ENCODE results near the gene WDR88. TPM values are rescaled to one million over a fixed set of nuclear protein-coding genes. Genes with fewer than 3 reads are reported as not detected.
"Not testable (repeated sequence)": the region's sequence is repeated elsewhere in the genome, so short reads cannot be mapped to it uniquely, and the experiment has no call there.

The WDR88 gene
- polyA plus RNA-seq, 12 donors: 0.34 to 1.2 (median 0.86) TPM; not detected in 2

DNA sequence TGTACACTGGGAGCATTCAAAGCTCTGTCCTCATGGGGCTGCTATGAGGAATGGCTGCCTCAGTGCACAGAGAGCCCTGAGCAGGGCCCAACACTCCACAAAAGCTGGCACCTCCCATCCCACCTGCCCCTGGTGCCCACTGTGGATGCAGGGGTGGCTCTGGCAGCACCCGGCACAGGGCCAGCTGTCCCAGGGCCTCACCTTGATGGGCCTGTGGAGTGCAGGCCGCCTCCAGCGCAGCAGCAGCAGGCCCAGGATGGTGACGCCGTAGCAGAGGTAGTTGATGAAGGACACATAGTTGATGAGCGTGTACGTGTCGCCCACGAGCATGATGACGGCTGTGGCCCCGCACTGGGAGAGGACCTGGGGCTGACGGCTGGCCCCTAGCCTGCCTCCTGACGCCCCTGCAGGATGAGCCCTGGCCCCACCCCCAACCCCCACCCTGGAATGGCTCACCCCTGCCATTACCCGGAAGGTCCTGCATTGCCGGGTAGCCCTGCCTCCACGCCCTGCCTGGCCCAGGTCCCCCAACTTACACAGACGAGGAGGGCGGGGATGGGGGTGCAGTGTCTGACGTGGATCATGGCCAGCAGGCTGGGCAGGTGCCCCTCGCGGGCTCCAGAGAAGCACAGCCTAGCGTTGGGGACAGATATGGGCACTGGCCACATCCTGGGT lies 78.5 kb downstream of the WDR88 start:
- DNase-seq: no peak

DNA sequence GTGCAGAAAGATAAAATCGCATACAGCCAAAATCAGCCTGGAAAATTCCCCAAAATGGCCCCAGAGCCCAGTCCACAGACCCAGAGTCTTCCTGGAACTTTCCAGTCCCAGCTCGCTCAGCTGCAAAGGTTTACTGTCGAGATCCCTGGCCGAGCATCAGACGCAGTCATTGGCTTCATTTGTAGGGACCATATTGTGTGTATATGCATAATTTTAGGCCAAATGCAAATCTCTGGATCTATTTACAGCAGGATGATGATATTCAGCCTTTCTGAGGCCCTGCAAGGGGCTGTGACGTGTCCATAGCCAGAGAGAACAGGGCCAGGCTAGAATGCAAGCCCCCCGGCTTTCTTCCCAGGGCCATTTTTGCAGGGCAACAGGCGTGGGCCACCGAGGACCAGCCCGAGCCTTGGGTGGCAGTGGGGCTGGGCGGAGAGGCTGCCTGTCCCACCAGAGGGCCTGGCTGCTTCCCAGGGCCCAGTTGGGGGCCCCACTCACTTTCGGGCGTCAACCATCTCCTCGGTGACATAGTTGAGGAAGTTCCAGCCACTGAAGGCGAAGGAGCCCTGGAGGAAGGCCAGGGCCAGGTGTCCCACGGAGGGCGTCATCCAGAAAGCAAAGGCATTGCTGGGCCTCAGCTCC lies 80.0 kb downstream of the WDR88 start:
- peak; percentile 91 for DNase-seq

DNA sequence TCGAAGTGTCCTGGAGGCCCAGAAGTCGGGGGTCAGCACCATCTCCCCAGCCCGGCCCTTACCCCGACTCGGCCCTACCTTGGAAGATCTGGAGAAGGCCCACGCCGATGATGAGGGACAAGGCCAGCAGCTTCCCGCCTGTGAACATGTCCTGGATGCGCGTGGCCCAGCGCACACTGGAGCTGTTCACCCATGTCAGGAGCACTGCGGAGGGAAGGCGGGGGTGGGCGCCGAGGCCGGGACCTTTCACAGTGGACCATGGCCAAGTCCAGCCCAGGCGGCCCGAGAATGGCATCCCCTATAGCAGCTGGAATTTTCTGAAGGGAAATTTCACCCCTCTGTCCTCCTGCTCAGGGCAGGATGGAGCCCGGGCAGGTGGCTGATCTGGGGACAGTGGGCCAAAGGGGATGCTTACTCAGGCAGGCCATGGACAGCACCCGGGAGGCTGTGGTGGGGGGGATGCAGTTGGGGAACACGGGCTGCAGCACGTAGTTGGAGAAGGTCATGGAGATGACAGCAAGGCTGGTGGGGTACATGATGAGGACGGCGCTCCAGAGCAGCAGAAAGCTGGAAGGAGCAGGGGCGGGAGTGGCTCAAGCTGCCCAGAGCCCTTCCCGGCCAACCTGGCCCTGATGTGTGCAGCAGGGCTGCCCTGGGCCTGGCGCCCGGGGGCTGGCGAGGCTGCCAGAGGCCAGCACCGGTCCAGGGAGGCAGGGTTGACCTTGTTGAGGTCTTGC lies 80.7 kb downstream of the WDR88 start:
- DNase-seq: no peak

DNA sequence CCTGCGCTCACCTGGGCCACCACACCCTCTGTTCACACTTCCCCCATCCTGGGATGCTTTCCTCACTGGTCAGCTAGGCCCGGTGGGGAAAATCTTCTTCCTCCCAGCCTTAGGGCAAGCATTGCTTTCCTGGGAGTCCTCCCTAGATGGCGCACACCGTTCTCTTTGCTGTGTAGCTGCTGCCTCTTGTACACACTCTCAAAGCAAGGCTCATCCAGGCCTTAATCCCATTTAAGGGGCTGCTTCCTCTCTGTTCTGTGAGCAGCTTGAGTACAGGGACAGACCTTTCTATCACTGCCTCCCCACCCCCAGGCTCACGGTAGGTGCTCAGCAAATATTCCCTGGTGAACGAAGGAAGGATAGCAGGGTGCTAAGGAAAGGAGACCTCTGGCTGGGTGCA lies 82.7 kb downstream of the WDR88 start:
- DNase-seq: no peak

- no peak for DNase-seq
These were observed 83.7 kb downstream of the WDR88 start for GRCh38 chr19:33215438-33216197.

- DNase-seq: no peak
These were observed 84.4 kb downstream of the WDR88 start for GRCh38 chr19:33216198-33216830.

DNA sequence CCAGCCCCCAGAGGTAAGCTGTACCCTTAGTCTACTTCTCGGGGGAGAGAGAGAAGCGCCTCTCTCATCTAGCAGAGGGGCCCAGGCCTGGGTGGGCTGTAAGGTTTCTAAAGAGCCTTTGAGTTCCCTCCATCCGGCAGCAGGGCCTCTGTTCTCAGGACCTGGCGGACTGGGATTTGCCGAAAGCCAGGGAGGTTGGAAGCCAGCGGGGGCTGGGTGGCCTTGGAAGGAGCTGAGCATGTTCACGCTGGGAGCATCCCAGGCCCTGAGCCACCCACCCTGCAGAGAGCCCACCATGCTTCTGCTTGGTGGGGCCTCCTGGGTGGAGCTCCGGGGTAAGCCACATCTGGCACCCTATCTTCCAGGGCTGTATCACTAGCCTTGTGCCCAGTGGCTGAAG lies 86.0 kb downstream of the WDR88 start:
- DNase-seq: no peak

- DNase-seq: no peak
These were observed 87.4 kb downstream of the WDR88 start for GRCh38 chr19:33219261-33219815.

- DNase-seq: no peak
These were observed 88.2 kb downstream of the WDR88 start for GRCh38 chr19:33220115-33220514.

GRCh38 chr19:33220735-33221134 lies 88.8 kb downstream of the WDR88 start:
- DNase-seq: no peak

- DNase-seq: no peak
These were observed 89.7 kb downstream of the WDR88 start for GRCh38 chr19:33221638-33222037.

DNA sequence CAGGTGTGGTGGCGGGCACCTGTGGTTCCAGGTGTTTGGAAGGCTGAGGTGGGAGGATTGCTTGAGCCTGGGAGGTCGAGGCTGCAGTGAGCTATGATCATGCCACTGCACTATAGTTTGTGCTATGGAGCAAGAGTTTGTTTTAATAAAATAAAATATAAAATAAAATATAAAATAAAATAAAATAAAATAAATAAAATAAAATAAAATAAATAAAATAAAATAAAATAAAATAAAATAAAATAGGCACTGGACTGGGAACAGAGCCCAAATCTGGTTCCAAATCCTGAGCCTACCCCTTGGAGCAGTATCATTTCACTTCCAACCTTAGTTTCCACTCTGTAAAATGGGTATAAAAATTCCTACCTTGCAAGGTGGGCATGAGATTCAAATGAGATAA lies 90.3 kb downstream of the WDR88 start:
- not testable (repeated sequence) for DNase-seq

DNA sequence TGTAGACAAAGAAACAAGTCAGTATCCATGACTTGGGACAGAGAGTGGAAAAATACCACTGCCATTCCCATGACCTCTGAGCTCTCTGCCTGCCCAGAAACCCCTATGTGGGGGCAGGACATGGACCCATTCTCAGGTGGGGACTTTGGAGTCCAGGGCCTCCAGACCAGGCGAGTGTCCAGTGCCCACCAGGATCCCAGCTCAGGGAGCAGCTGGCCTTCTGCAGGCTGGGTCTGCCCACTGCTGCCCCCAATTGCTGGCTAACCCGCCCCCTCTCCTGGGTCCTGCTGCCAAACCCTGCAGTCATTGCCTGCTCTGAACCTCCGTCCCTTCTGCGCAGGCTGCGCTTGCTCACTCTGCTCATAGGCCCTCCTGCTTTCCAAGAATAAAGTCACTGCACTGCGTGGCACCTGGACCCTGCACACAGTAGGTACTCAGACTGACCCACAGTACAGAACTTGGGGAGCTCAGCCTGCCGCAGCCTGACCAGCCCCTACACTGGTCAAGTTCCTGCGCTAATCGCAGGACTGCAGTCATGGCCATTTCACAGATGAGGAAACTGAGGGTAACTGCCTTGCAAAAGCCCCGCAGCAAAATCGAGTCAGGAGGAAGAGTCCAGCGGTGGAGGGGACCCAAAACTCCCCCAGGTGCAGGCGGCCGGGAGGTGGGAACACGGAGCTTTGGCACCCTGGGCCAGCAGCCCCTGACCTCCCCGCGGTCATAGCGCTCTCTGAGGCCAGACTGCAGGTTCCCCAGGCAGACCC lies 93.0 kb downstream of the WDR88 start:
- no peak for DNase-seq

Other genes with a start within 250 kb of the WDR88 start
- 10 to 100 TPM in 11 of 12 donors, not detected in 1; 16.9 to 31.0 (median 18.8) TPM for gene CEP89, start 160.2 kb upstream of the WDR88 start, polyA plus RNA-seq (ENCODE audit: insufficient read length in 12 of 12)
- 1 to 10 TPM in 9 of 12 donors, under 1 TPM in 1, not detected in 2; 0.93 to 3.4 (median 1.6) TPM for gene FAAP24, start 159.9 kb upstream of the WDR88 start, polyA plus RNA-seq (ENCODE audit: insufficient read length in 12 of 12)
- gene RHPN2, start 67.2 kb upstream of the WDR88 start, polyA plus RNA-seq (ENCODE audit: insufficient read length in 12 of 12): 10 to 100 TPM in 1 of 12 donors, 1 to 10 TPM in 10, not detected in 1; 1.2 to 16.5 (median 1.9) TPM
- gene GPATCH1, start 50.9 kb upstream of the WDR88 start, polyA plus RNA-seq (ENCODE audit: insufficient read length in 12 of 12): 10 to 100 TPM in 3 of 12 donors, 1 to 10 TPM in 8, not detected in 1; 6.5 to 12.2 (median 8.2) TPM
- gene LRP3, start 62.2 kb downstream of the WDR88 start, polyA plus RNA-seq (ENCODE audit: insufficient read length in 12 of 12): 10 to 100 TPM in 11 of 12 donors, not detected in 1; 15.8 to 45.8 (median 20.7) TPM
- 10 to 100 TPM in 2 of 12 donors, 1 to 10 TPM in 9, not detected in 1; 4.2 to 14.2 (median 8.1) TPM for gene SLC7A10, start 93.7 kb downstream of the WDR88 start, polyA plus RNA-seq (ENCODE audit: insufficient read length in 12 of 12)
- 10 to 100 TPM in 3 of 12 donors, 1 to 10 TPM in 8, not detected in 1; 1.7 to 33.1 (median 4.0) TPM for gene CEBPA, start 170.4 kb downstream of the WDR88 start, polyA plus RNA-seq (ENCODE audit: insufficient read length in 12 of 12)
- 10 to 100 TPM in 11 of 12 donors, not detected in 1; 16.4 to 29.9 (median 20.2) TPM for gene CEBPG, start 241.6 kb downstream of the WDR88 start, polyA plus RNA-seq (ENCODE audit: insufficient read length in 12 of 12)

All from muscle of arm (tissue), 12 donors.